ENCODE data around the gene COL18A1. TPM values are rescaled to one million over a fixed set of nuclear protein-coding genes. Genes with fewer than 3 reads are reported as not detected.

Gene COL18A1
- polyA plus RNA-seq, 1 of the 3 experiments (the other 2 are of a cell fraction): 118 TPM

GRCh38 chr21:45551316-45551715 is 146.4 kb downstream of the COL18A1 start:
- no peak for DNase-seq
- peaks cover 6% of the 10 kb centered on the region for H3F3A ChIP-seq (replicated peaks; ENCODE audit: insufficient read depth)
- no peaks in the 10 kb centered on the region for H3K79me2 ChIP-seq (ENCODE audit: insufficient read depth)
- no peak overlapping the region for H2AFZ ChIP-seq (ENCODE audit: low read depth)
- peaks cover 0 to 5% of the 10 kb centered on the region in 2 experiments; a peak in 1 of 4 replicates for H3K4me1 ChIP-seq (ENCODE audit: control insufficient read depth in 1 of 2, insufficient read depth in 2 of 2, low read depth in 1 of 2, low read length in 1 of 2)
- no peak overlapping the region for H3K4me3 ChIP-seq (ENCODE audit: low read depth in 2 of 2, low read length in 1 of 2)
- WGBS (ENCODE audit: low lambda C conversion rate): 36% methylated on average over 8 of the region's 8 CpGs
- no peak for TF ChIP-seq SIN3A (IDR thresholded peaks at IDR 0.05; ENCODE audit: borderline replicate concordance, low read depth, low read length)
- no peak for TF ChIP-seq RAD21 (IDR thresholded peaks at IDR 0.05; ENCODE audit: low read length)
- peak; percentile 54; the same call in 1 of the 2 replicates for TF ChIP-seq JUND (IDR thresholded peaks at IDR 0.05)
- peak; percentile 66; the same call in 1 of the 2 replicates for TF ChIP-seq FOSL2 (IDR thresholded peaks at IDR 0.05; ENCODE audit: borderline replicate concordance, low read depth)
- no peak overlapping the region for H3K27ac ChIP-seq (ENCODE audit: low read depth in 2 of 2, low read length in 1 of 2)
- no peaks in the 10 kb centered on the region for H3K9me3 ChIP-seq
- H3K9ac ChIP-seq: no peak overlapping the region
- H3K36me3 ChIP-seq (replicated peaks in 1 of 2; ENCODE audit: control insufficient read depth in 1 of 2, insufficient read depth in 2 of 2, low read length in 1 of 2): no peaks in the 10 kb centered on the region
- H3K4me2 ChIP-seq: 0 out of 2 replicates have a peak overlapping the region, but pooled peaks have one; percentile 32
- ChIA-PET CTCF (interaction anchor here (0.8 to 1.3 kb wide), 3 partner anchors 17 to 270 kb away, joined by 3 read pairs; no protein-coding TSS in a partner anchor), POLR2A (no interaction called here)
- no peaks in the 10 kb centered on the region for H3K27me3 ChIP-seq (ENCODE audit: insufficient read depth)
- no peaks in the 10 kb centered on the region for H3K9me2 ChIP-seq
- H4K20me1 ChIP-seq (ENCODE audit: insufficient read depth): no peaks in the 10 kb centered on the region

GRCh38 chr21:45551783-45552695 is 147.1 kb downstream of the COL18A1 start:
- Histone ChIP-seq H3K4me1 (ENCODE audit: control insufficient read depth in 1 of 2, insufficient read depth in 2 of 2, low read depth in 1 of 2, low read length in 1 of 2) (peaks cover 0 to 13% of the 10 kb centered on the region in 2 experiments; a peak in 1 of 4 replicates), H3K27ac (ENCODE audit: low read depth in 2 of 2, low read length in 1 of 2) (no peak overlapping the region), H3K9me2 (no peaks in the 10 kb centered on the region), H3K4me3 (ENCODE audit: low read depth in 2 of 2, low read length in 1 of 2) (no peak overlapping the region), H3K9me3 (no peaks in the 10 kb centered on the region), H3K36me3 (replicated peaks in 1 of 2; ENCODE audit: control insufficient read depth in 1 of 2, insufficient read depth in 2 of 2, low read length in 1 of 2) (no peaks in the 10 kb centered on the region), H4K20me1 (ENCODE audit: insufficient read depth) (no peaks in the 10 kb centered on the region), H3K79me2 (ENCODE audit: insufficient read depth) (no peaks in the 10 kb centered on the region), H3F3A (replicated peaks; ENCODE audit: insufficient read depth) (peaks cover 6% of the 10 kb centered on the region), H3K4me2 (no peak overlapping the region), H3K9ac (no peak overlapping the region), H3K27me3 (ENCODE audit: insufficient read depth) (no peaks in the 10 kb centered on the region), H2AFZ (ENCODE audit: low read depth) (no peak overlapping the region)
- POLR2A ChIA-PET: no interaction called here
- TF ChIP-seq EZH2phosphoT487 (IDR thresholded peaks at IDR 0.05; ENCODE audit: borderline replicate concordance, low read depth) (no peak), FOXJ3 (CRISPR knock-in tag; IDR thresholded peaks at IDR 0.05) (no peak), TAF1 (IDR thresholded peaks at IDR 0.05; ENCODE audit: borderline replicate concordance, low read depth, low read length) (no peak), CHD2 (IDR thresholded peaks at IDR 0.05; ENCODE audit: low read length, partially characterized antibody) (no peak), FOXM1 (IDR thresholded peaks at IDR 0.05; ENCODE audit: low read depth) (no peak), FOSL2 (IDR thresholded peaks at IDR 0.05; ENCODE audit: borderline replicate concordance, low read depth) (no peak), NFIC (IDR thresholded peaks at IDR 0.05; ENCODE audit: borderline replicate concordance) (no peak)
- TF ChIP-seq, protein P1, sequence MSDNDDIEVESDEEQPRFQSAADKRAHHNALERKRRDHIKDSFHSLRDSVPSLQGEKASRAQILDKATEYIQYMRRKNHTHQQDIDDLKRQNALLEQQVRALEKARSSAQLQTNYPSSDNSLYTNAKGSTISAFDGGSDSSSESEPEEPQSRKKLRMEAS (IDR thresholded peaks at IDR 0.05; ENCODE audit: low read depth): no peak
- DNase-seq: peak; percentile 16
- 95% methylated on average over 24 of the region's 35 CpGs for WGBS (ENCODE audit: low lambda C conversion rate)
- CTCF ChIA-PET: interaction anchor here (0.7 to 1.3 kb wide), 3 partner anchors 45 to 269 kb away, joined by 3 read pairs; no protein-coding TSS in a partner anchor
